Endothelial cell of umbilical vein (primary cell): Measurements from ENCODE around the gene WAPL. TPM values are rescaled to one million over a fixed set of nuclear protein-coding genes. Genes with fewer than 3 reads are reported as not detected.

Experiments
- BruUV-seq: library from RNA; stranded (reverse); fragments of 400-500 nt; replicated peaks from 2 replicates; lab custom pipeline; 2021; lab: Mats Ljungman, UMichigan
- CTCF ChIA-PET: fragments of 300-600, 350-600 bp; sonication (Branson Sonifier 250); formaldehyde crosslinking; loops from one replicate; lab custom pipeline; 2021; ENCODE audit warnings: antibody characterized with exemption, inconsistent platforms; lab: Charles Lee
- POLR2A ChIA-PET: fragments of 300-600, 350-600 bp; sonication (Branson Sonifier 250); formaldehyde crosslinking; loops from one replicate; lab custom pipeline; 2021; ENCODE audit warnings: antibody characterized with exemption, inconsistent platforms; lab: Charles Lee
- DNase-seq: peaks from one replicate; pipeline ENCODE4 v3.0.0-alpha.2; 2011; ENCODE audit warnings: low read depth, low spot score
- FAIRE-seq: peaks from 2 replicates; lab custom pipeline; 2011; peaks lifted over from hg19 to GRCh38; lab: Jason Lieb, UNC
- H2AFZ ChIP-seq: 2 replicates; pipeline ENCODE4 v1.6.0; 2012; ENCODE audit warnings: low read depth, low read length, control low read depth, inconsistent platforms
- H3K27ac ChIP-seq: 2 replicates; pipeline ENCODE4 v1.5.1; 2011; ENCODE audit warnings: low read depth, mild to moderate bottlenecking, control low read depth, low read length, moderate library complexity; ENCODE audit not compliant: insufficient read depth
- H3K27me3 ChIP-seq, 2 experiments: 2 replicates each; pipeline versions ENCODE4 v1.6.0 to v1.6.1; 2011; ENCODE audit warnings: low read length in 2 of 2, mixed read lengths in 1 of 2; ENCODE audit not compliant: control insufficient read depth in 2 of 2, insufficient read depth in 2 of 2
- H3K36me3 ChIP-seq, 2 experiments: 2 replicates in 1 of 2; 3 replicates in 1 of 2; pipeline ENCODE4 v1.5.1; 2011; ENCODE audit warnings: low read length in 2 of 2, mild to moderate bottlenecking in 1 of 2, moderate library complexity in 1 of 2; ENCODE audit not compliant: control insufficient read depth in 2 of 2, insufficient read depth in 2 of 2; ENCODE audit errors: extremely low read depth in 1 of 2
- H3K4me1 ChIP-seq: 3 replicates; pipeline ENCODE4 v1.5.1; 2011; ENCODE audit warnings: mild to moderate bottlenecking, low read length; ENCODE audit not compliant: control insufficient read depth, insufficient read depth; ENCODE audit errors: extremely low read depth
- H3K4me2 ChIP-seq: 2 replicates; pipeline ENCODE4 v1.6.1; 2011; ENCODE audit warnings: low read length, control low read depth, mixed read lengths; ENCODE audit not compliant: insufficient read depth
- H3K4me3 ChIP-seq, 3 experiments: fragments of 200-600 bp in 1 of 3; sonication (generic), shearing (Covaris generic) in 1 of 3; replicated peaks in 1 of 3; 2 replicates each; pipeline ENCODE4 v1.5.1; 2011 to 2016; ENCODE audit warnings: control low read depth in 3 of 3, low read length in 3 of 3, mild to moderate bottlenecking in 2 of 3, inconsistent platforms in 1 of 3, low read depth in 1 of 3, moderate library complexity in 1 of 3; ENCODE audit not compliant: insufficient read depth in 1 of 3
- H3K79me2 ChIP-seq: 2 replicates; pipeline ENCODE4 v1.6.0; 2012; ENCODE audit warnings: low read length, inconsistent platforms; ENCODE audit not compliant: control insufficient read depth, insufficient read depth
- H3K9ac ChIP-seq: replicated peaks from 2 replicates; pipeline ENCODE3; 2011; ENCODE audit warnings: low read length, control low read depth; ENCODE audit not compliant: insufficient read depth; ENCODE audit errors: extremely low read depth
- H3K9me1 ChIP-seq: replicated peaks from 3 replicates; pipeline ENCODE4 v1.6.0; 2011; ENCODE audit warnings: mild to moderate bottlenecking, low read length; ENCODE audit not compliant: control insufficient read depth, insufficient read depth; ENCODE audit errors: extremely low read depth
- H3K9me3 ChIP-seq: replicated peaks from 2 replicates; pipeline ENCODE4 v1.5.1; 2012; ENCODE audit warnings: low read length, inconsistent platforms; ENCODE audit not compliant: control insufficient read depth, insufficient read depth
- H4K20me1 ChIP-seq: replicated peaks from 2 replicates; pipeline ENCODE3; 2011; ENCODE audit warnings: mild to moderate bottlenecking, low read length; ENCODE audit not compliant: control insufficient read depth, insufficient read depth; ENCODE audit errors: extremely low read depth
- EZH2 ChIP-seq: IDR thresholded peaks from 2 replicates; pipeline ENCODE4 v1.6.1; 2012; ENCODE audit warnings: borderline replicate concordance, low read depth, mild to moderate bottlenecking, moderate library complexity, low read length, inconsistent platforms; ENCODE audit not compliant: severe bottlenecking
- FOS ChIP-seq: IDR thresholded peaks from 2 replicates; pipeline ENCODE4 v1.6.1; 2011; ENCODE audit warnings: mild to moderate bottlenecking, low read length, moderate library complexity, borderline replicate concordance; ENCODE audit not compliant: insufficient read depth
- GATA2 ChIP-seq: IDR thresholded peaks from 2 replicates; pipeline ENCODE4 v1.7.0; 2011; ENCODE audit warnings: low read depth, mild to moderate bottlenecking, moderate library complexity, mixed read lengths, low read length; ENCODE audit not compliant: insufficient read length, insufficient read depth
- JUN ChIP-seq: IDR thresholded peaks from 2 replicates; pipeline ENCODE4 v1.6.1; 2011; ENCODE audit warnings: borderline replicate concordance, low read depth; ENCODE audit not compliant: insufficient read length, insufficient read depth
- POLR2A ChIP-seq: IDR thresholded peaks from 2 replicates; pipeline ENCODE4 v1.6.1; 2012; ENCODE audit warnings: low read depth, mild to moderate bottlenecking, control low read depth, low read length
- POLR2AphosphoS5 ChIP-seq: IDR thresholded peaks from 2 replicates; pipeline ENCODE4 v1.6.1; 2012; ENCODE audit warnings: low read depth, mild to moderate bottlenecking, control low read depth, low read length, moderate library complexity; ENCODE audit not compliant: insufficient read depth
- dilution Hi-C: fragments of 300-500 bp; cut with MboI; formaldehyde crosslinking; loops from one replicate; pipeline ENCODE4 v1.15.0; 2019; ENCODE audit warnings: low sequenced_read_pairs; ENCODE audit not compliant: extremely low pct_ligation_motif_present
- intact Hi-C: fragments of 100-400 bp; cut with micrococcal nuclease; formaldehyde crosslinking; loops from one replicate; pipeline ENCODE4 v1.10.0; 2022
- polyA plus RNA-seq, 4 experiments: library from polyadenylated mRNA; depleted of rRNA in 3 of 4; stranded (reverse) in 3 of 4; unstranded in 1 of 4; fragments of >200 nt; gene quantifications; 2 replicates each; pipeline versions ENCODE4 v1.2.1 to v1.2.3, GENCODE V29; 2011 to 2012; ENCODE audit warnings: missing spikeins in 1 of 4
- total RNA-seq: library from RNA; stranded (reverse); gene quantifications from 2 replicates; pipeline ENCODE4 v1.2.3, GENCODE V29; 2021
- TF ChIP-seq, protein P1 (sequence below): IDR thresholded peaks from 2 replicates; pipeline ENCODE4 v1.6.1; 2011; ENCODE audit not compliant: insufficient read depth, insufficient read length

Gene WAPL
- total and polyA plus RNA-seq, 2 donors (not counting 3 experiments of a cell fraction or from before 2014, with no cell fraction given), result 9.2 to 35.1 TPM

DNA sequence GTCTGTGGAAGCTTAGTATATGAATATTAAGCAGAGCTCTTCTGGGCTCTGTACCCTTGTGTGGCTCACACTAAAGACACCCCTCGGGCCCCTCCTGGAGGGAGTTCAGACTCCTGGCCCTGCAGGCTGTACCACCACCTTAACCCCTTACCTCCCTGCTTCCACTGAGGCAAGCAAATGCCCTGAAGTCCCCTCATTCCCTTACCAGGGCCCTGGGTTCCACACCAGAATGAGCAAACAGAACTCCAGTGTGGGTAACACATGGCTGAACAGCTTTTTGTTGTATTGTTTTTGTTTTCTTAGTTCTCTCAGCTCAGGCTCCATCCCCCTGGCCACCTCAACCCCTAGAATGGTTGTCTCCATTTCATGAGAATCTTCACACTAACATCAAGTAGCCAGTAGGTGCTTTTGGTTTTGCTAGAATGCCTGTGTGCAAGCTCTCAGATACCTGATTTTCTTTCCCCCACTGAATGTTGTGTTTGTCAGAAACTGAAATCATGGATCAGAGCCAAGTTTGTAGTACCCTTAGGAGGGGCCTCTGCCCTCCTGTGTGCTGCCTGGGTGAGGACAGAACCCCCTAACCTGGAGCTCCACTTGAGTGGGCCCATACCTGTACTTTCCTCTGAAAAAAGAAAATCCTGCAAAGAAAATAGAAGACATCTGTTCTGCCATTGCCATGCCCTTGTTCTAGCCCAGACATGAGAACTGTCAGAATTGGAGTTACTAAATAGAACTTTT lies 2.8 kb upstream of the WAPL start:
- Histone ChIP-seq H3K36me3 (no peaks in the 10 kb centered on the region), H3K4me1 (peaks cover 19% of the 10 kb centered on the region), H3K9me1 (no peaks in the 10 kb centered on the region), H3K27ac (no peak overlapping the region), H2AFZ (no peak overlapping the region), H3K4me3 (no peak overlapping the region), H3K27me3 (no peaks in the 10 kb centered on the region), H4K20me1 (peaks cover 3% of the 10 kb centered on the region), H3K9ac (no peak overlapping the region), H3K4me2 (no peak overlapping the region), H3K79me2 (peaks cover 28% of the 10 kb centered on the region), H3K9me3 (no peaks in the 10 kb centered on the region)
- DNase-seq, result no peak
- ChIA-PET CTCF (no interaction called here), POLR2A (no interaction called here)
- intact Hi-C loops (loop anchor here (10.0 kb wide), 1 partner anchor 880 kb away; no protein-coding TSS in a partner anchor), dilution Hi-C loops (no loop called here)
- BruUV-seq, result no TSS peak
- FAIRE-seq, result no peak
- TF ChIP-seq POLR2AphosphoS5 (no peak), EZH2 (no peak), GATA2 (no peak), POLR2A (no peak), FOS (no peak), JUN (no peak)
- TF ChIP-seq, protein P1, sequence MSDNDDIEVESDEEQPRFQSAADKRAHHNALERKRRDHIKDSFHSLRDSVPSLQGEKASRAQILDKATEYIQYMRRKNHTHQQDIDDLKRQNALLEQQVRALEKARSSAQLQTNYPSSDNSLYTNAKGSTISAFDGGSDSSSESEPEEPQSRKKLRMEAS, result no peak
